HEK293 (cell line): ENCODE measurements around the gene FCN1.
A peak's percentile ranks its signal among the peaks of the same experiment; 100 is the strongest.
"Not testable (repeated sequence)": the region's sequence is repeated elsewhere in the genome, so short reads cannot be mapped to it uniquely, and the experiment has no call there.

ENCODE experiments used
- CTCF ChIA-PET: fragments of 350-600 bp; formaldehyde crosslinking; extraction: SDS; loops from one replicate; lab custom pipeline; 2021; ENCODE audit warnings: antibody characterized with exemption; lab: Yijun Ruan, JAX
- POLR2A ChIA-PET: fragments of 300-600 bp; formaldehyde crosslinking; extraction: SDS; loops from one replicate; lab custom pipeline; 2020; ENCODE audit warnings: antibody characterized with exemption, inconsistent platforms; lab: Yijun Ruan, JAX
- H3K27ac ChIP-seq: fragments of 200-500 bp; sonication (Bioruptor generic); 2 replicates; pipeline ENCODE4 v1.5.1; 2014; ENCODE audit warnings: low read depth, low read length, control low read depth, inconsistent platforms; ENCODE audit errors: extremely low read depth
- H3K36me3 ChIP-seq, 2 experiments: fragments of 200-500 bp in 1 of 2; sonication (Bioruptor generic) in 1 of 2; 1 replicate in 1 of 2; 2 replicates in 1 of 2; pipeline ENCODE4 v1.5.1; 2014 to 2017; ENCODE audit warnings: inconsistent platforms in 2 of 2, low read length in 2 of 2; ENCODE audit not compliant: control insufficient read depth in 2 of 2, insufficient read depth in 1 of 2
- H3K4me1 ChIP-seq: fragments of 200-500 bp; sonication (Bioruptor generic); 2 replicates; pipeline ENCODE4 v1.5.1; 2014; ENCODE audit warnings: mild to moderate bottlenecking, low read length, inconsistent platforms; ENCODE audit not compliant: control insufficient read depth, insufficient read depth
- H3K4me3 ChIP-seq: 2 replicates; pipeline ENCODE4 v1.5.1; 2011; ENCODE audit warnings: low read depth, mild to moderate bottlenecking, control low read depth, low read length, moderate library complexity
- H3K9me3 ChIP-seq: fragments of 200-500 bp; sonication (Bioruptor generic); 2 replicates; pipeline ENCODE4 v1.5.1; 2014; ENCODE audit warnings: low read depth, low read length, inconsistent platforms; ENCODE audit not compliant: control insufficient read depth, insufficient read depth
- GLI2 ChIP-seq: fragments of 450-650 bp; formaldehyde crosslinking; IDR thresholded peaks from 2 replicates; pipeline ENCODE4; 2017; ENCODE audit warnings: missing biosample characterization, missing genetic modification characterization, low read depth, borderline replicate concordance
- HOXC10 ChIP-seq: sonication (generic); formaldehyde crosslinking; IDR thresholded peaks from 2 replicates; pipeline ENCODE4 v1.8.1; 2023; ENCODE audit warnings: mild to moderate bottlenecking, missing genetic modification reagents
- HOXD13 ChIP-seq: sonication (generic); formaldehyde crosslinking; IDR thresholded peaks from 2 replicates; pipeline ENCODE4 v1.8.0; 2022; ENCODE audit warnings: missing genetic modification reagents, borderline replicate concordance
- ZNF169 ChIP-seq: fragments of 450-650 bp; formaldehyde crosslinking; IDR thresholded peaks from 2 replicates; pipeline ENCODE4 v1.5.1; 2016; ENCODE audit warnings: missing biosample characterization, missing genetic modification characterization
- ZNF175 ChIP-seq: fragments of 450-650 bp; formaldehyde crosslinking; IDR thresholded peaks from 2 replicates; pipeline ENCODE4 v1.5.1; 2016; ENCODE audit warnings: missing biosample characterization, missing genetic modification characterization
- ZNF24 ChIP-seq: fragments of 450-650 bp; formaldehyde crosslinking; IDR thresholded peaks from 2 replicates; pipeline ENCODE4 v1.5.1; 2016; ENCODE audit warnings: missing biosample characterization, missing genetic modification characterization
- ZNF513 ChIP-seq: fragments of 450-650 bp; IDR thresholded peaks from 2 replicates; pipeline ENCODE4 v1.5.1; 2018; ENCODE audit warnings: missing biosample characterization, missing genetic modification characterization
- ZNF558 ChIP-seq: fragments of 450-650 bp; formaldehyde crosslinking; IDR thresholded peaks from 2 replicates; pipeline ENCODE4 v1.5.1; 2016; ENCODE audit warnings: missing biosample characterization, missing genetic modification characterization
- ZNF580 ChIP-seq: fragments of 450-650 bp; formaldehyde crosslinking; IDR thresholded peaks from 2 replicates; pipeline ENCODE4 v1.5.1; 2016; ENCODE audit warnings: missing biosample characterization, missing genetic modification characterization
- ZNF654 ChIP-seq: fragments of 450-650 bp; formaldehyde crosslinking; IDR thresholded peaks from 2 replicates; pipeline ENCODE4 v1.5.1; 2016; ENCODE audit warnings: low read depth, missing biosample characterization, missing genetic modification characterization
- ZNF768 ChIP-seq: fragments of 450-650 bp; formaldehyde crosslinking; IDR thresholded peaks from 2 replicates; pipeline ENCODE4 v1.5.1; 2018; ENCODE audit warnings: missing biosample characterization, mild to moderate bottlenecking, missing genetic modification characterization
- ZNF791 ChIP-seq: fragments of 450-650 bp; formaldehyde crosslinking; IDR thresholded peaks from 2 replicates; pipeline ENCODE4 v1.5.1; 2016; ENCODE audit warnings: missing biosample characterization, missing genetic modification characterization
- ZSCAN4 ChIP-seq: fragments of 450-650 bp; formaldehyde crosslinking; IDR thresholded peaks from 2 replicates; pipeline ENCODE4 v1.5.1; 2017; ENCODE audit warnings: missing biosample characterization, missing genetic modification characterization
- ZSCAN5A ChIP-seq: fragments of 450-650 bp; formaldehyde crosslinking; IDR thresholded peaks from 2 replicates; pipeline ENCODE4 v1.5.1; 2016; ENCODE audit warnings: missing biosample characterization, missing genetic modification characterization

Gene FCN1

GRCh38 chr9:134959126-134959970 lies 41.6 kb upstream of the FCN1 start (continued):
- TF ChIP-seq ZSCAN5A (no peak), ZNF768 (tag by site-specific recombination) (no peak), HOXD13 (CRISPR knock-in tag) (no peak), GLI2 (tag by site-specific recombination) (no peak), ZNF24 (no peak), HOXC10 (CRISPR knock-in tag) (no peak), ZNF791 (tag by site-specific recombination) (no peak), ZNF580 (tag by site-specific recombination) (no peak), ZNF169 (tag by site-specific recombination) (no peak)
- TF ChIP-seq, all 188 proteins: peak for 0

- Histone ChIP-seq H3K4me3 (no peak overlapping the region), H3K36me3 (no peaks in the 10 kb centered on the region), H3K4me1 (no peaks in the 10 kb centered on the region), H3K9me3 (no peaks in the 10 kb centered on the region), H3K27ac (no peak overlapping the region)
- CTCF ChIA-PET: interaction anchor here (0.6 kb wide), 1 partner anchor 93 kb away, joined by 4 read pairs; no protein-coding TSS in a partner anchor
- POLR2A ChIA-PET: no interaction called here
- no peak for TF ChIP-seq ZNF558
- no peak for TF ChIP-seq ZNF513 (tag by site-specific recombination)
These were observed 40.2 kb upstream of the FCN1 start for GRCh38 chr9:134957945-134958227.

- Histone ChIP-seq H3K4me3 (no peak overlapping the region), H3K27ac (no peak overlapping the region), H3K4me1 (no peaks in the 10 kb centered on the region), H3K9me3 (no peaks in the 10 kb centered on the region), H3K36me3 (no peaks in the 10 kb centered on the region)
- ChIA-PET POLR2A (no interaction called here), CTCF (interaction anchor here (0.6 kb wide), 1 partner anchor 93 kb away, joined by 4 read pairs; no protein-coding TSS in a partner anchor)
- no peak for TF ChIP-seq ZNF654 (tag by site-specific recombination)
- 0 out of 2 replicates have a peak, but pooled peaks have one; percentile 11 for TF ChIP-seq ZNF175 (tag by site-specific recombination)
These were observed 39.6 kb upstream of the FCN1 start for GRCh38 chr9:134957165-134957944.

GRCh38 chr9:134956387-134956786 lies 38.7 kb upstream of the FCN1 start:
- H3K36me3 ChIP-seq, POLR2A ChIA-PET: not testable (repeated sequence)
- TF ChIP-seq ZSCAN4 (tag by site-specific recombination): peak; percentile 72

More at GRCh38 chr9:134956387-134956786, 38.7 kb upstream of the FCN1 start:
- not testable (repeated sequence) for H3K9me3 ChIP-seq, H3K4me1 ChIP-seq, H3K27ac ChIP-seq, H3K4me3 ChIP-seq
- CTCF ChIA-PET: interaction anchor here (0.6 kb wide), 1 partner anchor 10 kb away, joined by 4 read pairs; no protein-coding TSS in a partner anchor
